Neural crest cell (in vitro differentiated cells): ENCODE data around the gene GREB1L. TPM values are rescaled to one million over a fixed set of nuclear protein-coding genes. Genes with fewer than 3 reads are reported as not detected.
A peak's percentile ranks its signal among the peaks of the same experiment; 100 is the strongest.
"Not testable (repeated sequence)": the region's sequence is repeated elsewhere in the genome, so short reads cannot be mapped to it uniquely, and the experiment has no call there.

ENCODE experiments used
- DNase-seq: peaks from one replicate; pipeline ENCODE4 v3.0.0; 2021; ENCODE audit warnings: low read depth, mixed read lengths, low spot score
- H3K27ac Mint-ChIP-seq: one replicate; pipeline ENCODE4 v1.8.0; 2021; ENCODE audit warnings: mild to moderate bottlenecking, mixed read lengths; ENCODE audit not compliant: unreplicated experiment
- H3K27me3 Mint-ChIP-seq: 2 replicates; pipeline ENCODE4 v1.8.0; 2021; ENCODE audit warnings: low read depth, mild to moderate bottlenecking, mixed read lengths
- H3K36me3 Mint-ChIP-seq: 2 replicates; pipeline ENCODE4 v1.8.0; 2021; ENCODE audit warnings: low read depth, mild to moderate bottlenecking, mixed read lengths
- H3K4me1 Mint-ChIP-seq: 2 replicates; pipeline ENCODE4 v1.8.0; 2021; ENCODE audit warnings: mixed read lengths
- H3K4me3 Mint-ChIP-seq: one replicate; pipeline ENCODE4 v1.8.0; 2021; ENCODE audit warnings: mild to moderate bottlenecking, mixed read lengths
- H3K9me3 Mint-ChIP-seq: 2 replicates; pipeline ENCODE4 v1.8.0; 2021; ENCODE audit warnings: mixed read lengths
- total RNA-seq: library from RNA; stranded (reverse); gene quantifications from 2 replicates; pipeline ENCODE4 v1.2.1, GENCODE V29; 2021
- TF ChIP-seq, protein P1 (sequence below): fragments of 200-600 bp; sonication (generic); conservative IDR thresholded peaks from 2 replicates; pipeline ENCODE4 v1.5.0; 2021; ENCODE audit warnings: antibody characterized with exemption, mild to moderate bottlenecking

Gene GREB1L
- total RNA-seq, 1 donor from 2014 or later = 80.5 TPM

GRCh38 chr18:21272016-21272579 lies 30.1 kb downstream of the GREB1L start:
- Mint-ChIP-seq H3K4me1 (peaks cover 34% of the 10 kb centered on the region), H3K27ac (peak overlapping the region; percentile 68), H3K36me3 (peaks cover 13% of the 10 kb centered on the region), H3K9me3 (peaks cover 8% of the 10 kb centered on the region), H3K27me3 (no peaks in the 10 kb centered on the region), H3K4me3 (no peak overlapping the region)
- TF ChIP-seq, protein P1, sequence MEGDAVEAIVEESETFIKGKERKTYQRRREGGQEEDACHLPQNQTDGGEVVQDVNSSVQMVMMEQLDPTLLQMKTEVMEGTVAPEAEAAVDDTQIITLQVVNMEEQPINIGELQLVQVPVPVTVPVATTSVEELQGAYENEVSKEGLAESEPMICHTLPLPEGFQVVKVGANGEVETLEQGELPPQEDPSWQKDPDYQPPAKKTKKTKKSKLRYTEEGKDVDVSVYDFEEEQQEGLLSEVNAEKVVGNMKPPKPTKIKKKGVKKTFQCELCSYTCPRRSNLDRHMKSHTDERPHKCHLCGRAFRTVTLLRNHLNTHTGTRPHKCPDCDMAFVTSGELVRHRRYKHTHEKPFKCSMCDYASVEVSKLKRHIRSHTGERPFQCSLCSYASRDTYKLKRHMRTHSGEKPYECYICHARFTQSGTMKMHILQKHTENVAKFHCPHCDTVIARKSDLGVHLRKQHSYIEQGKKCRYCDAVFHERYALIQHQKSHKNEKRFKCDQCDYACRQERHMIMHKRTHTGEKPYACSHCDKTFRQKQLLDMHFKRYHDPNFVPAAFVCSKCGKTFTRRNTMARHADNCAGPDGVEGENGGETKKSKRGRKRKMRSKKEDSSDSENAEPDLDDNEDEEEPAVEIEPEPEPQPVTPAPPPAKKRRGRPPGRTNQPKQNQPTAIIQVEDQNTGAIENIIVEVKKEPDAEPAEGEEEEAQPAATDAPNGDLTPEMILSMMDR = no peak
- DNase-seq = no peak

DNA sequence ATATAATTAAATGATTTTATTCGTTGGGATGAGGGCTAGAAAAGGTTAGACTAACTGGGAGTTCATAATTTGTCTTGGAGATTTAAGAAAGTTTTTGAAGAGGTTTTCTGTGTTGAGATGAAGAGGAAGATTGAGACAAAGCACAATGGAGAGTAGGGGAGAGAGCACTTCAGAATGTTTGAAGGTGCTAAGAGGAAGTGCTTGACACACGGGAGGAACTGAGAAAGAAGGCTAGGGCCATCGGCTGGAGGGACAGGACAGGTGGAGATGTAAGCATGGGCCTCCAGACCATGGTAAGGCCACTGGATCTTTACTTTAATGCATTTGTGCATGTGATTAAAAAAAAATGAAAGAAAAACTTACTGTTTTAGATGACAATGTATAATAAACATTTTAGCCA lies 31.5 kb downstream of the GREB1L start:
- no peak overlapping the region for H3K4me3 Mint-ChIP-seq
- peaks cover 13% of the 10 kb centered on the region for H3K9me3 Mint-ChIP-seq
- DNase-seq = no peak
- H3K36me3 Mint-ChIP-seq = peaks cover 20% of the 10 kb centered on the region
- peak overlapping the region; percentile 39 for H3K27ac Mint-ChIP-seq
- TF ChIP-seq, protein P1 = no peak
- peaks cover 33% of the 10 kb centered on the region for H3K4me1 Mint-ChIP-seq
- no peaks in the 10 kb centered on the region for H3K27me3 Mint-ChIP-seq

DNA sequence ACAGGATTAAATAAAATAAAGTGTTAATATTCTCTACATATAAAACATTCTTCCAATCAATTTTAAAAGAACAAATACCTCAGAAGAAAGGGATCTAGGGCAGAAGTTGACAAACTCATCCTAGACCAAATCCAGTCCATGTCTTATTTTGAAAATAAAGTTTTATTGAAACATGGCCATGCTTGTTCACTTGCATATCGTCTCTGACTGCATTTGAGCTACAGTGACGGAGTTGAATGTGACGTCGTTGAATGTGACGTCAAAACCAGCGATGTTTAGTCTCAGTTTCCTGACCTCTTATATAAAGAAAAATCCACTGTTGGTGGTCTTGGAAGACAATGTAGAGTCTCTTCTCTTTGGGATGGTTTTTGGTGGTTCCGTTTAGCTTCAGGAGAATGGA lies 33.6 kb downstream of the GREB1L start:
- no peak for DNase-seq
- Mint-ChIP-seq H3K36me3 (peaks cover 20% of the 10 kb centered on the region), H3K27ac (no peak overlapping the region), H3K4me3 (no peak overlapping the region), H3K27me3 (no peaks in the 10 kb centered on the region), H3K4me1 (peaks cover 26% of the 10 kb centered on the region), H3K9me3 (peaks cover 13% of the 10 kb centered on the region)
- TF ChIP-seq, protein P1 = no peak

- Mint-ChIP-seq H3K27ac (peak overlapping the region; percentile 52), H3K27me3 (no peaks in the 10 kb centered on the region), H3K9me3 (peaks cover 13% of the 10 kb centered on the region), H3K4me3 (no peak overlapping the region), H3K36me3 (peaks cover 20% of the 10 kb centered on the region), H3K4me1 (peaks cover 13% of the 10 kb centered on the region)
- TF ChIP-seq, protein P1 = no peak
- DNase-seq = no peak
Measured at GRCh38 chr18:21277578-21277977, 35.5 kb downstream of the GREB1L start.

DNA sequence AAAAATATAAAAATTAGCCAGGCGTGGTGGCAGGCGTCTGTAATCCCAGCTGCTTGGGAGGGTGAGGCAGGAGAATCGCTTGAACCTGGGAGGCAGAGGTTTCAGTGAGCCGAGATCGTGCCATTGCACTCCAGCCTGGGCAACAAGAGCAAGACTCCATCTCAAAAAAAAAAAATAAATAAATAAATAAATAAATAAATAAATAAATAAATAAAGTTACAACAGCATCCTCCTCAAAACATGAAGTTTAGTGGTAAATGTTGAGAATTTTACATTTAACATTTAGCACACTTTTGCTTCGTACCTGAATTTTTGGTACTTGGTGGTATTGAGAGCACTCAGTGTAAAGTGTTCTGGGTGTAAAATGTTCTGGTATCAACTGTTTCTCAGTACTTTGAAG lies 36.2 kb downstream of the GREB1L start:
- H3K27ac Mint-ChIP-seq, H3K27me3 Mint-ChIP-seq, DNase-seq, H3K4me3 Mint-ChIP-seq: not testable (repeated sequence)
- H3K36me3 Mint-ChIP-seq = peaks cover 20% of the 10 kb centered on the region
- H3K9me3 Mint-ChIP-seq = peaks cover 13% of the 10 kb centered on the region
- peaks cover 12% of the 10 kb centered on the region for H3K4me1 Mint-ChIP-seq

- no peak for DNase-seq
- TF ChIP-seq, protein P1 = no peak
- Mint-ChIP-seq H3K27ac (no peak overlapping the region), H3K9me3 (peaks cover 5% of the 10 kb centered on the region), H3K4me1 (peaks cover 13% of the 10 kb centered on the region), H3K36me3 (peaks cover 9% of the 10 kb centered on the region), H3K4me3 (no peak overlapping the region), H3K27me3 (no peaks in the 10 kb centered on the region)
Measured at GRCh38 chr18:21281603-21282002, 39.6 kb downstream of the GREB1L start.
